ENCODE results near the gene MGAT2.

- TF ChIP-seq CTCF (IDR thresholded peaks at IDR 0.05; ENCODE audit: poor library complexity): no peak
- TF ChIP-seq EZH2 (IDR thresholded peaks at IDR 0.05; ENCODE audit: borderline replicate concordance): no peak
- no peak for TF ChIP-seq EZH2phosphoT487 (IDR thresholded peaks at IDR 0.05; ENCODE audit: low read depth, severe bottlenecking, unreplicated experiment)
These were observed 1.5 kb downstream of the MGAT2 start for GRCh38 chr14:49622022-49622607.

Data from hepatocyte (in vitro differentiated cells).